Right hindlimb (tissue), 1 donor: Measurements from ENCODE around the gene AGBL5.

ENCODE experiments used
- DNase-seq: peaks from one replicate; pipeline ENCODE4 v3.0.0-alpha.2; 2018

The AGBL5 gene

GRCh38 chr2:27025281-27025800 lies 26.1 kb upstream of the AGBL5 start:
- no peak for DNase-seq

- no peak for DNase-seq
These were observed 25.3 kb upstream of the AGBL5 start for GRCh38 chr2:27025861-27026851.

GRCh38 chr2:27027211-27027651 lies 24.2 kb upstream of the AGBL5 start:
- no peak for DNase-seq

- no peak for DNase-seq
These were observed 22.4 kb upstream of the AGBL5 start for GRCh38 chr2:27029051-27029450.

GRCh38 chr2:27032495-27033252 lies 18.8 kb upstream of the AGBL5 start, which contains the start of gene TMEM214:
Gene TMEM214 (plus strand): TSS chr2:27032965. CDS start chr2:27033016, 51 bp downstream.
- peak; percentile 94 for DNase-seq

GRCh38 chr2:27033253-27033852 lies 18.1 kb upstream of the AGBL5 start:
- DNase-seq: no peak

GRCh38 chr2:27038012-27038411 lies 13.5 kb upstream of the AGBL5 start:
- DNase-seq: no peak

- DNase-seq: no peak
These were observed 12.7 kb upstream of the AGBL5 start for GRCh38 chr2:27038631-27039339.

GRCh38 chr2:27039426-27039825 lies 12.0 kb upstream of the AGBL5 start:
- DNase-seq: no peak

- no peak for DNase-seq
These were observed 11.6 kb upstream of the AGBL5 start for GRCh38 chr2:27039871-27040270.

GRCh38 chr2:27040282-27040681 lies 11.2 kb upstream of the AGBL5 start:
- DNase-seq: no peak

GRCh38 chr2:27041752-27042151 lies 9.7 kb upstream of the AGBL5 start:
- DNase-seq: no peak

- no peak for DNase-seq
These were observed 9.3 kb upstream of the AGBL5 start for GRCh38 chr2:27042159-27042661.

GRCh38 chr2:27042985-27043634 lies 8.4 kb upstream of the AGBL5 start:
- DNase-seq: no peak

- DNase-seq: peak; percentile 57
These were observed 1.8 kb upstream of the AGBL5 start for GRCh38 chr2:27049422-27050280.

- peak; percentile 96 for DNase-seq
These were observed 1.0 kb upstream of the AGBL5 start for GRCh38 chr2:27050281-27050995.

- no peak for DNase-seq
These were observed 606 bp downstream of the AGBL5 start for GRCh38 chr2:27051902-27052645.

GRCh38 chr2:27053321-27053720 lies 1.9 kb downstream of the AGBL5 start:
- no peak for DNase-seq

- DNase-seq: no peak
These were observed 2.3 kb downstream of the AGBL5 start for GRCh38 chr2:27053776-27054175.
